ENCODE data around the gene ADAP1. TPM values are rescaled to one million over a fixed set of nuclear protein-coding genes. Genes with fewer than 3 reads are reported as not detected.

ADAP1 gene
- polyA plus RNA-seq, 3 donors, result 49.1 to 117 (median 72.2) TPM

DNA sequence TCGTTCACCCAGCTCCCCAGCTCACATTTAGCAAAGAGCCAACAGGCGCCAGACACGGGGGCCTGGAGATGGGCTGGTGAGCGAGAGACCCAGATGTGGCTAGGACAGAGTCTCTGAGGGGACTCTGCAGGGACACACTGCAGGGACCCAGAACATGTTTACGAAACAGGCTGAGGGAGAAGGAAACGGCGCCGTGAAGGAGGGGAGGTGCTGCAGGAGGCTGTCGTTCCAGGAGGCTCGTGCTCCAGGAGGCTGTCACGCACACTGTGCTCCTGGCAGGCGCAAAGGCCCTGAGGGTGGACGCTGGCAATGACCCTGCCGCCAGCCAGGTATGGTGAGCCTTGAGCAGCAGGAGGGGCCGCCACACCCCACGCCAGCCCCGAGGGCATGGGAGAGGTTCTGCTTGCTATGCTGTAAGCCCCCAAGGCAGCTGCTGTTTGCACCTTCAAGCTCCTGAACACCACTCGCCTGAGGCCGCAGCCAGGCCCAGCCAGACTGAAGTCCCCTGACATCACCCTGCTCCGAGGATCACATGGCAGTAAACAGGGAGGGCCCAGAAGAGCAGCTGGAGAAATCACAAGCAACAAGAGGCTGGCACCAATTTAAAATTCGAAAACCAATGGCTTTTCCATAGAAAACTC lies 27.3 kb downstream of the ADAP1 start:
- Mint-ChIP-seq H3K27ac (peak overlapping the region; percentile 98 to 100 (median 99)), H3K4me3 (peak overlapping the region in 1 of 2 donors; percentile 26), H3K9me3 (peaks cover 0 to 2% (median 0%) of the 10 kb centered on the region in 7 donors), H3K36me3 (peaks cover 21 to 39% of the 10 kb centered on the region in 2 donors), H3K4me1 (peaks cover 81% of the 10 kb centered on the region), H3K27me3 (ENCODE audit: low read depth in 3 of 3) (peaks cover 0 to 6% (median 3%) of the 10 kb centered on the region in 3 donors)
- H2AFZ ChIP-seq (ENCODE audit: insufficient read depth, low read depth, low read length, poor library complexity, severe bottlenecking), result no peak overlapping the region
- no peak overlapping the region for H3K4me3 ChIP-seq (replicated peaks in 1 of 3; ENCODE audit: low read depth in 2 of 3, low read length in 3 of 3)
- WGBS (ENCODE audit: insufficient coverage), result 51% methylated on average over 19 of the region's 21 CpGs
- H3K27me3 ChIP-seq (ENCODE audit: control insufficient read depth in 2 of 2, insufficient read depth in 2 of 2, low read length in 2 of 2), result no peaks in the 10 kb centered on the region
- TF ChIP-seq CTCF (IDR thresholded peaks at IDR 0.05), result no peak
- intact Hi-C loops (cut with micrococcal nuclease), result no loop called here
- H3K9ac ChIP-seq (ENCODE audit: insufficient read depth, low read length, poor library complexity, severe bottlenecking), result no peak overlapping the region
- peaks cover 6 to 8% of the 10 kb centered on the region in 2 donors for H3K36me3 ChIP-seq (replicated peaks in 1 of 2; ENCODE audit: control insufficient read depth in 1 of 2, insufficient read depth in 2 of 2, low read length in 2 of 2)
- H3K9me3 ChIP-seq (replicated peaks in 1 of 2; ENCODE audit: control insufficient read depth in 1 of 2, insufficient read depth in 1 of 2, low read length in 2 of 2), result no peaks in the 10 kb centered on the region
- H4K20me1 ChIP-seq (ENCODE audit: insufficient read depth, low read length), result peaks cover 11% of the 10 kb centered on the region
- peak overlapping the region; percentile 96 to 98 for H3K27ac ChIP-seq (ENCODE audit: low read depth in 1 of 2, low read length in 2 of 2)
- peaks cover 61% of the 10 kb centered on the region for H3K79me2 ChIP-seq (ENCODE audit: insufficient read depth, low read length)
- peak overlapping the region; percentile 0 for H3K4me2 ChIP-seq (replicated peaks; ENCODE audit: extremely low read depth, low read length, poor library complexity, severe bottlenecking)
- H3K4me1 ChIP-seq (ENCODE audit: control insufficient read depth in 1 of 2, insufficient read depth in 2 of 2, low read length in 2 of 2), result peaks cover 97 to 100% of the 10 kb centered on the region in 2 donors
- no peak for DNase-seq

GRCh38 chr7:926061-927030 lies 28.1 kb downstream of the ADAP1 start:
- Mint-ChIP-seq H3K4me3 (peak overlapping the region in 1 of 2 donors; percentile 26), H3K9me3 (peaks cover 0 to 2% (median 0%) of the 10 kb centered on the region in 7 donors), H3K27me3 (ENCODE audit: low read depth in 3 of 3) (peaks cover 0 to 6% (median 2%) of the 10 kb centered on the region in 3 donors), H3K27ac (peak overlapping the region in 6 of 7 donors; percentile 98 to 100 (median 99)), H3K4me1 (peaks cover 78% of the 10 kb centered on the region), H3K36me3 (peaks cover 20 to 39% of the 10 kb centered on the region in 2 donors)
- Histone ChIP-seq H3K27me3 (ENCODE audit: control insufficient read depth in 2 of 2, insufficient read depth in 2 of 2, low read length in 2 of 2) (no peaks in the 10 kb centered on the region), H3K27ac (ENCODE audit: low read depth in 1 of 2, low read length in 2 of 2) (peak overlapping the region; percentile 98 to 100), H3K4me1 (ENCODE audit: control insufficient read depth in 1 of 2, insufficient read depth in 2 of 2, low read length in 2 of 2) (peaks cover 97 to 100% of the 10 kb centered on the region in 2 donors), H3K4me3 (replicated peaks in 1 of 3; ENCODE audit: low read depth in 2 of 3, low read length in 3 of 3) (no peak overlapping the region), H3K9me3 (replicated peaks in 1 of 2; ENCODE audit: control insufficient read depth in 1 of 2, insufficient read depth in 1 of 2, low read length in 2 of 2) (no peaks in the 10 kb centered on the region), H3K79me2 (ENCODE audit: insufficient read depth, low read length) (peaks cover 67% of the 10 kb centered on the region), H3K9ac (ENCODE audit: insufficient read depth, low read length, poor library complexity, severe bottlenecking) (no peak overlapping the region), H3K4me2 (replicated peaks; ENCODE audit: extremely low read depth, low read length, poor library complexity, severe bottlenecking) (no peak overlapping the region), H3K36me3 (replicated peaks in 1 of 2; ENCODE audit: control insufficient read depth in 1 of 2, insufficient read depth in 2 of 2, low read length in 2 of 2) (peaks cover 8 to 10% of the 10 kb centered on the region in 2 donors), H4K20me1 (ENCODE audit: insufficient read depth, low read length) (peaks cover 5% of the 10 kb centered on the region), H2AFZ (ENCODE audit: insufficient read depth, low read depth, low read length, poor library complexity, severe bottlenecking) (no peak overlapping the region)
- WGBS (ENCODE audit: insufficient coverage), result 90% methylated on average over 33 of the region's 47 CpGs
- no peak for DNase-seq
- intact Hi-C loops (cut with micrococcal nuclease), result no loop called here
- TF ChIP-seq CTCF (IDR thresholded peaks at IDR 0.05), result no peak
